Right lobe of liver (tissue), 6 donors: ENCODE results near the gene KLHL30. TPM values are rescaled to one million over a fixed set of nuclear protein-coding genes. Genes with fewer than 3 reads are reported as not detected.
"Not testable (repeated sequence)": the region's sequence is repeated elsewhere in the genome, so short reads cannot be mapped to it uniquely, and the experiment has no call there.

Experiments used
- ATAC-seq, 4 donors: fragments of 200-7000 bp; cut with Tn5 transposase; one replicate each; pipeline ENCODE4 v1.9.1; 2020; ENCODE audit warnings: mild to moderate bottlenecking in 4 of 4, moderate library complexity in 4 of 4
- DNase-seq, 3 donors: peaks; one replicate each; pipeline ENCODE4 v3.0.0-alpha.2; 2020
- H3K27ac ChIP-seq, 3 donors: fragments of 200-600 bp; one replicate each; pipeline ENCODE4 v1.8.0; 2022
- H3K27me3 ChIP-seq, 2 donors: fragments of 200-600 bp; one replicate each; pipeline ENCODE4 v1.8.0; 2022
- H3K36me3 ChIP-seq, 4 donors: fragments of 200-600 bp; sonication (generic) in 1 of 4; one replicate each; pipeline versions ENCODE4 v1.5.1 to v1.8.0; 2017 to 2022; ENCODE audit warnings: control low read depth in 1 of 4
- H3K4me1 ChIP-seq, 4 donors: fragments of 200-600 bp; sonication (generic) in 1 of 4; one replicate each; pipeline versions ENCODE4 v1.5.1 to v1.8.0; 2017 to 2022; ENCODE audit warnings: control low read depth in 1 of 4
- H3K4me3 ChIP-seq, 3 donors: fragments of 200-600 bp; one replicate each; pipeline ENCODE4 v1.8.0; 2022
- H3K9me3 ChIP-seq, 4 donors: fragments of 200-600 bp; sonication (generic) in 1 of 4; one replicate each; pipeline versions ENCODE4 v1.5.1 to v1.8.0; 2017 to 2022; ENCODE audit warnings: control low read depth in 1 of 4
- POLR2A ChIP-seq: fragments of 450-650 bp; IDR thresholded peaks from one replicate; pipeline ENCODE4 v1.6.1; 2017; ENCODE audit warnings: antibody characterized with exemption, mild to moderate bottlenecking
- WGBS: methylation state at CpG from one replicate; pipeline ENCODE4 v1.1.6; 2018; ENCODE audit warnings: low coverage, low lambda C conversion rate; ENCODE audit not compliant: insufficient coverage; ENCODE audit errors: missing lambda C conversion rate; 5-methylcytosine and 5-hydroxymethylcytosine counted together
- intact Hi-C, 2 donors: fragments of 100-400 bp; cut with DNase I; formaldehyde crosslinking; loops; one replicate each; pipeline versions ENCODE4 v1.11.2 to v1.14.1; 2022
- total RNA-seq, 6 experiments: library from RNA; depleted of rRNA in 2 of 6; stranded (reverse); fragments of >200 nt in 2 of 6; fragmentation: NEBNext Ultra II Directional in 3 of 6; extraction: Animal tissue kit (Norgen Biotek cat#: 25700) in 3 of 6; gene quantifications; one replicate each; pipeline versions ENCODE4 v1.1.0 to v1.2.4, GENCODE V29; 2016 to 2023
- TF ChIP-seq, protein P1 (sequence below), 4 donors: fragments of 200-600 bp in 3 of 4; fragments of 450-650 bp in 1 of 4; IDR thresholded peaks; one replicate each; pipeline versions ENCODE4 v1.5.1 to v1.8.0; 2016 to 2022; ENCODE audit warnings: antibody characterized with exemption in 4 of 4, mild to moderate bottlenecking in 2 of 4
- donor health status: DM: no; HTN: yes; CAD: no.
- donor health status: DM: no; HTN: no; CAD: no.
- donor health status: DM: no; HTN: no; CAD: no.
- donor health status: DM: no; HTN: yes; CAD: no.
- donor health status: DM: no; HTN: yes; CAD: no.

Gene KLHL30
- total RNA-seq, 6 experiments from 2014 or later, result 0.04 to 0.19 (median 0.11) TPM; not detected in 2

DNA sequence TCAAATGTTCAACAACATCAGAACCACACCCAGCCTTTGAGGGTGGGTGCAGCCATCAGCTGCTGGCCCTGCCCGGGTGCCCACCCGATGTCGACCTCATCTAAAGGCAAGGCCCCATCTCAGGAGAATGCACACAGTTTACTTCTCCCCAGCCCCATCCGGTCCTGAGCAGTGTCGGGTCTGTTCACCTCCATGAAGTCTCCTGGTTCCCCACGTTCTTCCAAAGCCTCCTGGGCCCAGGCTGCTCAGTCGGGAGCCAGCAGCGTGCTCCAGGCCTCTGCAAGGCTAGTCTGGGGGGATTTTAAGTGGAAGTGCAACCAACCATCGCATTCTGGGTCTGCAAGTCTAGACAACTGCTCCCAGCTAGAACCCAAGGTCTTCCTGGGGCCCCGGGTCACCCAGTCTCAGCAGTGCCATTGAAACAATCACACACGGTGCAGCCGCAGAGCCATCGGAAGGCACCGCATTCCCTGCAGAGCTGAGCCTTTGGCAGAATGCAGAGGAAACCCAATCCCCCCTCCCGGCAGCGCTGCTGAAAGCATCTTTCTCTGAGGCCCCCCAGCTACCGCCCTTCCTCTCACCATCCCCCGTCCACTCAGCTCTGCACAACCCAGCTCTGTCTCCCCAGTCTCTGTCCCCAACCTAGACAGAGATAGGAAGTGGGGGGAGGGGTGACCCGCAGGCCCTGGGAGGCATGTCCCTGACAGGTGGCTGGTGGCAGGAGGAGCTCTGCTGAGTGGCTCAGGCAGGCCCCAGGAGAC, 29.9 kb upstream of the KLHL30 start:
- no peak for TF ChIP-seq POLR2A
- TF ChIP-seq, protein P1, sequence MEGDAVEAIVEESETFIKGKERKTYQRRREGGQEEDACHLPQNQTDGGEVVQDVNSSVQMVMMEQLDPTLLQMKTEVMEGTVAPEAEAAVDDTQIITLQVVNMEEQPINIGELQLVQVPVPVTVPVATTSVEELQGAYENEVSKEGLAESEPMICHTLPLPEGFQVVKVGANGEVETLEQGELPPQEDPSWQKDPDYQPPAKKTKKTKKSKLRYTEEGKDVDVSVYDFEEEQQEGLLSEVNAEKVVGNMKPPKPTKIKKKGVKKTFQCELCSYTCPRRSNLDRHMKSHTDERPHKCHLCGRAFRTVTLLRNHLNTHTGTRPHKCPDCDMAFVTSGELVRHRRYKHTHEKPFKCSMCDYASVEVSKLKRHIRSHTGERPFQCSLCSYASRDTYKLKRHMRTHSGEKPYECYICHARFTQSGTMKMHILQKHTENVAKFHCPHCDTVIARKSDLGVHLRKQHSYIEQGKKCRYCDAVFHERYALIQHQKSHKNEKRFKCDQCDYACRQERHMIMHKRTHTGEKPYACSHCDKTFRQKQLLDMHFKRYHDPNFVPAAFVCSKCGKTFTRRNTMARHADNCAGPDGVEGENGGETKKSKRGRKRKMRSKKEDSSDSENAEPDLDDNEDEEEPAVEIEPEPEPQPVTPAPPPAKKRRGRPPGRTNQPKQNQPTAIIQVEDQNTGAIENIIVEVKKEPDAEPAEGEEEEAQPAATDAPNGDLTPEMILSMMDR (IDR thresholded peaks at IDR 0.05), result no peak
- peak in 2 of 4 donors; percentile 9 to 29 for ATAC-seq
- Histone ChIP-seq H3K9me3 (no peaks in the 10 kb centered on the region), H3K27me3 (no peaks in the 10 kb centered on the region), H3K4me3 (no peak overlapping the region), H3K27ac (no peak overlapping the region), H3K4me1 (peaks cover 0 to 7% (median 3%) of the 10 kb centered on the region in 4 donors), H3K36me3 (no peaks in the 10 kb centered on the region)
- peak in 2 of 3 donors; percentile 49 to 56 for DNase-seq
- WGBS, result 62% methylated on average over 5 of the region's 19 CpGs
- intact Hi-C loops, result no loop called here

DNA sequence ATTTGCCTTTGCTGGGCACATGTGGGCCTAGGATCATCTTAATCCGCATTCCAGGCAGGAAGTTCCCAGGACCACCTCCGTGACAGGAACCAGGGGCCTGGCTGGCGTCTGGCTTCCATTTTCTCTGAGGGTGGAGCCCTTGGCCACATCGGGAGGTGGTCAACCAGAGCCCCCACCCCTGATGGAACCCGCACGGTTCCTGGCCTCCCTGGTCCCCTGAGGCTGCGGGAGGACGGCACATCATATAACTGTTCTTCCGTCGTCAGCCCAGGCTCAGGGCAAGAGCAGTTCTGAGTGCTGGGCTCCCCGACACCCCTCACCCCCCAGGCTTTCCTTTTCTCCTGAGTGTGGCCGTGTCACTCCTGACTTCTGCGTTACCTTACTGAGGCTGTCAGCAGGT, 24.9 kb upstream of the KLHL30 start:
- Histone ChIP-seq H3K4me3 (no peak overlapping the region), H3K27me3 (no peaks in the 10 kb centered on the region), H3K9me3 (no peaks in the 10 kb centered on the region), H3K36me3 (no peaks in the 10 kb centered on the region), H3K4me1 (no peaks in the 10 kb centered on the region), H3K27ac (no peak overlapping the region)
- no peak for ATAC-seq
- TF ChIP-seq, protein P1 (IDR thresholded peaks at IDR 0.05), result no peak
- no peak for TF ChIP-seq POLR2A
- DNase-seq, result peak; percentile 5 to 45 (median 32)
- WGBS, result 80% methylated on average over 2 of the region's 13 CpGs
- intact Hi-C loops, result no loop called here

DNA sequence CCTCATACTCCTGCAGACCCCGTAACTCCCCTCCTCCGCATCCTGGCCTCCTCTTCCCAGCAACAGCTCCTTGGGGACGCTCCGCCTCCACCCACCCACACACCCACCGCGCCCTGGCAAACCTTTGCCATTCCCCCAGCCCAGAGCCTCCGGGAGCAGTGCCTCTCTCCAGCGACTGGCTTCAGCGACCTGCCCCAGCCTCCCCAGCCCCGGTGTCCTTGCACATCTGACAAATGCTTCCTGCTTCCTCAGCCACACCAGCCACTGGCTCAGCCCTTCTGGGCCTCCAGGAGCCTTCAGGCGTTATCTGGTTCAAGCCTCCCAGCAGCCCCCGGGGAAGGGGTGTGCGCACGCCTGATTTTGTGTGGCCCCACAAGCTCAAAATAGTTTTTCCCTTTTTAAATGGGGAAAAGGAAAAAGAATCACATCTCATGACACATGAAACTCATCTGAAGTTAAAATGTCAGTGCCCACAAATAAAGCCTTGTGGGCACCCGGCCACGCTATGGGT, 24.1 kb upstream of the KLHL30 start:
- peak in 2 of 3 donors; percentile 12 to 27 for DNase-seq
- H3K27me3 ChIP-seq, result no peaks in the 10 kb centered on the region
- no peaks in the 10 kb centered on the region for H3K9me3 ChIP-seq
- WGBS, result 80% methylated on average over 15 of the region's 16 CpGs
- no peak overlapping the region for H3K4me3 ChIP-seq
- ATAC-seq, result no peak
- intact Hi-C loops, result no loop called here
- H3K4me1 ChIP-seq, result no peaks in the 10 kb centered on the region
- no peaks in the 10 kb centered on the region for H3K36me3 ChIP-seq
- H3K27ac ChIP-seq, result no peak overlapping the region
- no peak for TF ChIP-seq POLR2A
- TF ChIP-seq, protein P1 (IDR thresholded peaks at IDR 0.05), result no peak

DNA sequence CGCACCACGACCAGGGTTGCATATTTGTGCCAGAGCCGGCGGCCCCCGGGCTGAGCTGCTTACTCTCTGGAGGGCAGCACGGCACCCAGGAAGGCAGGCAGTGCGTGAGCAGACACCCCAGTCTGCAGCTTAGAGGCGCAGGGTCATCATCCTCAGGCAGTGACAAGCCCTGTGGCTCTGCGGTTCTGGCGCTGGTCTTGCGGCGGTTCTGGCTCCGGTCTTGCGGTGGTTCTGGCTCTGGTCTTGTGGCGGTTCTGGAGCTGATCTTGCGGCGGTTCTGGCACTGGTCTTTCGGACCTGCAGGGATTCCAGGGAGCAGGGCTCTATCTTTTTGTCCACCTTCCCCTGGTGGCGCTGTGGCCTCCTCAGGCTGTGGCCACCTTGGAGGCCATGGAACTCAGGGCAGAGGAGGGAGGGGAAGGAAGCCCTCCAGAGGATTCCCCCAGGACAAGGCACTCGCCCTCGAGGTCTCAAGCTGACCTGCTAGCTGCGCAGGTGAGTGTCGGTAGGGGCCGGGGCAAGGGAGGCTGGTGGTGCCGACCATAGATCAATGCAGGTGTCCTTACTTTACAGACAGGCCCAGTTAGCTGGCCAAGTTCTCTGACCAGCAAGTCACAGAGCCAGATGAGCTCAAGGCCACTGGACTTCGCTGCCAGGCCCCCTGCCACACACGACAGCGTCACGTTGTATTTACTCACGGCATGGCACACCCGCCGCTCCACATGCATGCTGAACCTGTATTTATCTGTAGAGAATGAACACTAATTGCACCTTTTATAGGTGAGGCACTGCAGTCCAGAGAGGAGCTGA, 23.4 kb upstream of the KLHL30 start:
- DNase-seq (peak in 2 of 3 donors; percentile 14 to 42), ATAC-seq (peak; percentile 20 to 58 (median 42))
- H3K4me1 ChIP-seq, result no peaks in the 10 kb centered on the region

DNA sequence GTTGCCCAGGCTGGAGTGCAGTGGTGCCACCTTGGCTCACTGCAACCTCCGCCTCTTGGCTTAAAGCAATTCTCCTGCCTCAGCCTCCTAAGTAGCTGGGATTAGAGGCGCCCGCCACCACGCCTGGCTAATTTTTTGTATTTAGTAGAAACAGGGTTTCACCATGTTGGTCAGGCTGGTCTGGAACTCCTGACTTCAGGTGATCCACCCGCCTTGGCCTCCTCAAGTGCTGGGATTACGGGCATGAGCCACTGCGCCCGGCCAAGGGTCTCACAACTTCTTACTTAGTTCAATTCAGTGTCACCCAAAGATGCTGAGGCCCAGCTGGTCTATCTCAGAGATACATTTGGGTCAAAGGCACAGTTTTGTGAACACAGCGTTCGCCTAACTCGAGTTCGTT, 22.8 kb upstream of the KLHL30 start:
- DNase-seq, result peak in 2 of 3 donors; percentile 5 to 33
- H3K27ac ChIP-seq, ATAC-seq, H3K9me3 ChIP-seq, H3K4me1 ChIP-seq, intact Hi-C loops, H3K4me3 ChIP-seq, H3K27me3 ChIP-seq, H3K36me3 ChIP-seq: not testable (repeated sequence)
- WGBS, result no CpG with 5 or more reads among the region's 12 CpGs

More for the DNA sequence above, 23.4 kb upstream of the KLHL30 start:
- Histone ChIP-seq H3K27ac (no peak overlapping the region), H3K36me3 (no peaks in the 10 kb centered on the region), H3K4me3 (no peak overlapping the region), H3K9me3 (no peaks in the 10 kb centered on the region), H3K27me3 (no peaks in the 10 kb centered on the region)
- intact Hi-C loops, result no loop called here
- no peak for TF ChIP-seq POLR2A
- TF ChIP-seq, protein P1 (IDR thresholded peaks at IDR 0.05), result no peak
- WGBS, result 92% methylated on average over 9 of the region's 32 CpGs
